Psoas muscle (tissue), 8 donors: Measurements from ENCODE around the gene OAS3. TPM values are rescaled to one million over a fixed set of nuclear protein-coding genes. Genes with fewer than 3 reads are reported as not detected.

Experiments
- ATAC-seq, 4 donors: fragments of 200-7000 bp; cut with Tn5 transposase; one replicate each; pipeline ENCODE4 v1.9.1; 2020; ENCODE audit warnings: moderate library complexity in 3 of 4, mild to moderate bottlenecking in 2 of 4
- DNase-seq, 2 donors: peaks; one replicate each; pipeline ENCODE4 v3.0.0-alpha.2; 2020
- H3K27ac ChIP-seq: fragments of 200-600 bp; one replicate; pipeline ENCODE4 v1.8.0; 2022
- H3K27me3 ChIP-seq, 3 donors: fragments of 200-600 bp in 1 of 3; one replicate each; pipeline versions ENCODE4 v1.6.1 to v1.8.0; 2013 to 2022; ENCODE audit warnings: low read length in 2 of 3, mild to moderate bottlenecking in 2 of 3, moderate library complexity in 1 of 3; ENCODE audit not compliant: insufficient read depth in 3 of 3
- H3K36me3 ChIP-seq, 2 donors: fragments of 200-600 bp in 1 of 2; one replicate each; pipeline versions ENCODE4 v1.6.1 to v1.8.0; 2013 to 2022; ENCODE audit warnings: low read depth in 1 of 2, mild to moderate bottlenecking in 1 of 2, moderate library complexity in 1 of 2; ENCODE audit not compliant: insufficient read depth in 1 of 2
- H3K4me1 ChIP-seq: fragments of 200-600 bp; one replicate; pipeline ENCODE4 v1.8.0; 2022
- H3K4me3 ChIP-seq: fragments of 200-600 bp; one replicate; pipeline ENCODE4 v1.8.0; 2022; ENCODE audit warnings: mild to moderate bottlenecking
- H3K9me3 ChIP-seq: fragments of 200-600 bp; one replicate; pipeline ENCODE4 v1.8.0; 2022
- CTCF ChIP-seq: fragments of 200-600 bp; IDR thresholded peaks from one replicate; pipeline ENCODE4 v1.8.0; 2022; ENCODE audit warnings: antibody characterized with exemption
- WGBS, 3 donors: extraction: QIAGEN DNeasy Blood & Tissue Kit; methylation state at CpG; one replicate each; pipeline versions ENCODE4 v1.1.6 to v1.1.7; 2013; 5-methylcytosine and 5-hydroxymethylcytosine counted together
- intact Hi-C, 2 donors: fragments of 100-400 bp; cut with DNase I; formaldehyde crosslinking; loops; one replicate each; pipeline versions ENCODE4 v1.11.0 to v1.14.2; 2022
- polyA plus RNA-seq, 3 donors: library from polyadenylated mRNA; stranded (reverse); fragments of 200-250 nt; gene quantifications; one replicate each; pipeline ENCODE4 v1.2.3, GENCODE V29; 2013
- total RNA-seq, 4 donors: library from RNA; stranded (reverse); fragmentation: NEBNext Ultra II Directional in 2 of 4; extraction: Animal tissue kit (Norgen Biotek cat#: 25700) in 2 of 4; gene quantifications; one replicate each; pipeline versions ENCODE4 v1.2.1 to v1.2.4, GENCODE V29; 2021 to 2023
- donor health status: healthy with polysubstance abuse.
- donor health status: DM: no; HTN: no; CAD: no; lungs with moderate emphysema.
- donor health status: Bipolar disorder and iron deficiency.
- donor health status: healthy.
- donor health status: DM: yes; HTN: yes; CAD: no.
- donor health status: DM: no; HTN: no; CAD: no.
- donor health status: DM: no; HTN: no; CAD: no.
- donor health status: DM: yes; HTN: yes; CAD: no.

Gene OAS3
- total and polyA plus RNA-seq, 7 donors: 1.1 to 6.7 (median 1.7) TPM

DNA sequence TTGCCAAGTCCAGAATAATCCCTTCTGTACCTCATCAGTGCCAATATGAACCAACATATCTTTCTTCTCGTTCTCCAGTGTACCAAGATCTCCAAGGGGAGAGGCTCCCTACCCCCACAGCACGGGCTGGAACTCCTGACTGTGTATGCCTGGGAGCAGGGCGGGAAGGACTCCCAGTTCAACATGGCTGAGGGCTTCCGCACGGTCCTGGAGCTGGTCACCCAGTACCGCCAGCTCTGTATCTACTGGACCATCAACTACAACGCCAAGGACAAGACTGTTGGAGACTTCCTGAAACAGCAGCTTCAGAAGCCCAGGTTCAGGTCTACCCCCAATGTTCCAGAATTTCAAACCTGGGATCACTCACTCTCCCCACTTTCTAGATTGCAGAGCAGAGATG is 29.6 kb downstream of the OAS3 start:
- Histone ChIP-seq H3K27ac (no peak overlapping the region), H3K4me1 (no peaks in the 10 kb centered on the region), H3K4me3 (no peak overlapping the region), H3K36me3 (peaks cover 0 to 3% of the 10 kb centered on the region in 2 donors), H3K9me3 (no peaks in the 10 kb centered on the region), H3K27me3 (peaks cover 0 to 3% (median 0%) of the 10 kb centered on the region in 3 donors)
- intact Hi-C loops: no loop called here
- DNase-seq (no peak), ATAC-seq (no peak)
- 87 to 94% (median 89%) methylated on average over 7 of the region's 7 CpGs for WGBS, 3 donors
- no peak for TF ChIP-seq CTCF

GRCh38 chr12:112969547-112970306 is 31.5 kb downstream of the OAS3 start:
- TF ChIP-seq CTCF: no peak
- Histone ChIP-seq H3K4me1 (no peaks in the 10 kb centered on the region), H3K9me3 (no peaks in the 10 kb centered on the region), H3K27ac (no peak overlapping the region), H3K4me3 (no peak overlapping the region), H3K36me3 (no peaks in the 10 kb centered on the region), H3K27me3 (peaks cover 0 to 1% (median 0%) of the 10 kb centered on the region in 3 donors)
- DNase-seq: no peak
- 90 to 97% (median 91%) methylated on average over 8 of the region's 8 CpGs for WGBS, 3 donors
- no peak for ATAC-seq
- intact Hi-C loops: no loop called here

DNA sequence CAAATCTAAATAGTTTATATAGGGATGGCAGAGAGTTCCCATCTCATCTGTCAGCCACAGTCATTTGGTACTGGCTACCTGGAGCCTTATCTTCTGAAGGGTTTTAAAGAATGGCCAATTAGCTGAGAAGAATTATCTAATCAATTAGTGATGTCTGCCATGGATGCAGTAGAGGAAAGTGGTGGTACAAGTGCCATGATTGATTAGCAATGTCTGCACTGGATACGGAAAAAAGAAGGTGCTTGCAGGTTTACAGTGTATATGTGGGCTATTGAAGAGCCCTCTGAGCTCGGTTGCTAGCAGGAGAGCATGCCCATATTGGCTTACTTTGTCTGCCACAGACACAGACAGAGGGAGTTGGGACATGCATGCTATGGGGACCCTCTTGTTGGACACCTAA is 32.1 kb downstream of the OAS3 start:
- H3K27me3 ChIP-seq: peaks cover 0 to 5% (median 0%) of the 10 kb centered on the region in 3 donors
- H3K4me3 ChIP-seq: no peak overlapping the region
- H3K27ac ChIP-seq: no peak overlapping the region
- no peak for TF ChIP-seq CTCF
- H3K4me1 ChIP-seq: no peaks in the 10 kb centered on the region
- ATAC-seq (no peak), DNase-seq (no peak)
- intact Hi-C loops: no loop called here
- no peaks in the 10 kb centered on the region for H3K36me3 ChIP-seq
- 75 to 88% (median 79%) methylated on average over 2 of the region's 2 CpGs for WGBS, 3 donors
- no peaks in the 10 kb centered on the region for H3K9me3 ChIP-seq

DNA sequence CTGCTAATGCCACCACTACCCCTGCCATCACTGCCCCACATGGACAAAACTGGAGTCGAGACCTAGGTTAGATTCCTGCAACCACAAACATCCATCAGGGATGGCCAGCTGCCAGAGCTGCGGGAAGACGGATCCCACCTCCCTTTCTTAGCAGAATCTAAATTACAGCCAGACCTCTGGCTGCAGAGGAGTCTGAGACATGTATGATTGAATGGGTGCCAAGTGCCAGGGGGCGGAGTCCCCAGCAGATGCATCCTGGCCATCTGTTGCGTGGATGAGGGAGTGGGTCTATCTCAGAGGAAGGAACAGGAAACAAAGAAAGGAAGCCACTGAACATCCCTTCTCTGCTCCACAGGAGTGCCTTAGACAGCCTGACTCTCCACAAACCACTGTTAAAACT is 33.0 kb downstream of the OAS3 start:
- H3K4me1 ChIP-seq: no peaks in the 10 kb centered on the region
- no peaks in the 10 kb centered on the region for H3K9me3 ChIP-seq
- no peak overlapping the region for H3K4me3 ChIP-seq
- H3K27me3 ChIP-seq: peaks cover 0 to 5% (median 0%) of the 10 kb centered on the region in 3 donors
- H3K27ac ChIP-seq: no peak overlapping the region
- no peaks in the 10 kb centered on the region for H3K36me3 ChIP-seq
- intact Hi-C loops: no loop called here
- ATAC-seq: no peak
- no peak for TF ChIP-seq CTCF
- peak in 1 of 2 donors; percentile 32 for DNase-seq
- WGBS, 3 donors: 31 to 35% (median 35%) methylated on average over 5 of the region's 5 CpGs
